Liver (tissue), 3 donors: ENCODE data around the gene TH.

Experiments used
- EGR1 ChIP-seq, 2 donors: IDR thresholded peaks; 2 replicates each; pipeline ENCODE4 v1.6.1; 2016 to 2018; ENCODE audit warnings: antibody characterized with exemption in 2 of 2, low read depth in 2 of 2
- GABPA ChIP-seq, 2 donors: IDR thresholded peaks in 1 of 2; conservative IDR thresholded peaks in 1 of 2; 2 replicates each; pipeline ENCODE4 v1.6.1; 2016; ENCODE audit warnings: antibody characterized with exemption in 2 of 2, mild to moderate bottlenecking in 1 of 2, moderate library complexity in 1 of 2
- HNF4G ChIP-seq: IDR thresholded peaks from 2 replicates; pipeline ENCODE4 v1.6.1; 2016; ENCODE audit warnings: antibody characterized with exemption
- JUND ChIP-seq, 2 donors: IDR thresholded peaks; 2 replicates each; pipeline ENCODE4 v1.6.1; 2016; ENCODE audit warnings: antibody characterized with exemption in 2 of 2
- MAX ChIP-seq: IDR thresholded peaks from 2 replicates; pipeline ENCODE4 v1.6.1; 2016; ENCODE audit warnings: antibody characterized with exemption
- RAD21 ChIP-seq, 2 donors: IDR thresholded peaks; 2 replicates each; pipeline ENCODE4 v1.6.1; 2016; ENCODE audit warnings: antibody characterized with exemption in 2 of 2, mild to moderate bottlenecking in 2 of 2
- RXRA ChIP-seq, 2 donors: IDR thresholded peaks; 2 replicates each; pipeline ENCODE4 v1.6.1; 2017 to 2018; ENCODE audit warnings: antibody characterized with exemption in 2 of 2, mild to moderate bottlenecking in 1 of 2
- SP1 ChIP-seq: IDR thresholded peaks from 2 replicates; pipeline ENCODE4 v1.6.1; 2018; ENCODE audit warnings: antibody characterized with exemption, mild to moderate bottlenecking
- TAF1 ChIP-seq: conservative IDR thresholded peaks from 2 replicates; pipeline ENCODE4 v1.6.1; 2016; ENCODE audit warnings: antibody characterized with exemption, mild to moderate bottlenecking
- YY1 ChIP-seq: IDR thresholded peaks from 2 replicates; pipeline ENCODE4 v1.6.1; 2016; ENCODE audit warnings: antibody characterized with exemption, mild to moderate bottlenecking
- TF ChIP-seq, protein P1 (sequence below): fragments of 150-350 bp; IDR thresholded peaks from 2 replicates; pipeline ENCODE4 v1.5.1; 2017; ENCODE audit warnings: improper control_type of control experiment, low read depth, low read length; ENCODE audit not compliant: missing input control
- TF ChIP-seq, protein P2 (sequence below): IDR thresholded peaks from 2 replicates; pipeline ENCODE4 v1.6.1; 2016; ENCODE audit warnings: antibody characterized with exemption
- TF ChIP-seq, protein P3 (sequence below): IDR thresholded peaks from 2 replicates; pipeline ENCODE4 v1.6.1; 2016; ENCODE audit warnings: antibody characterized with exemption, mild to moderate bottlenecking
- donor health status: healthy.
- donor health status: healthy.

- TF ChIP-seq, protein P1, sequence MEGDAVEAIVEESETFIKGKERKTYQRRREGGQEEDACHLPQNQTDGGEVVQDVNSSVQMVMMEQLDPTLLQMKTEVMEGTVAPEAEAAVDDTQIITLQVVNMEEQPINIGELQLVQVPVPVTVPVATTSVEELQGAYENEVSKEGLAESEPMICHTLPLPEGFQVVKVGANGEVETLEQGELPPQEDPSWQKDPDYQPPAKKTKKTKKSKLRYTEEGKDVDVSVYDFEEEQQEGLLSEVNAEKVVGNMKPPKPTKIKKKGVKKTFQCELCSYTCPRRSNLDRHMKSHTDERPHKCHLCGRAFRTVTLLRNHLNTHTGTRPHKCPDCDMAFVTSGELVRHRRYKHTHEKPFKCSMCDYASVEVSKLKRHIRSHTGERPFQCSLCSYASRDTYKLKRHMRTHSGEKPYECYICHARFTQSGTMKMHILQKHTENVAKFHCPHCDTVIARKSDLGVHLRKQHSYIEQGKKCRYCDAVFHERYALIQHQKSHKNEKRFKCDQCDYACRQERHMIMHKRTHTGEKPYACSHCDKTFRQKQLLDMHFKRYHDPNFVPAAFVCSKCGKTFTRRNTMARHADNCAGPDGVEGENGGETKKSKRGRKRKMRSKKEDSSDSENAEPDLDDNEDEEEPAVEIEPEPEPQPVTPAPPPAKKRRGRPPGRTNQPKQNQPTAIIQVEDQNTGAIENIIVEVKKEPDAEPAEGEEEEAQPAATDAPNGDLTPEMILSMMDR, result no peak
- TF ChIP-seq MAX (no peak), YY1 (no peak), RXRA (IDR thresholded peaks at IDR 0.05) (no peak), HNF4G (no peak), TAF1 (no peak), SP1 (no peak), GABPA (IDR thresholded peaks at IDR 0.05 in 1 of 2, conservative IDR thresholded peaks at IDR 0.05 in 1 of 2) (no peak), RAD21 (IDR thresholded peaks at IDR 0.05) (no peak), JUND (IDR thresholded peaks at IDR 0.05) (no peak), EGR1 (IDR thresholded peaks at IDR 0.05; ENCODE audit: low read depth in 2 of 2) (no peak)
- TF ChIP-seq, protein P2, sequence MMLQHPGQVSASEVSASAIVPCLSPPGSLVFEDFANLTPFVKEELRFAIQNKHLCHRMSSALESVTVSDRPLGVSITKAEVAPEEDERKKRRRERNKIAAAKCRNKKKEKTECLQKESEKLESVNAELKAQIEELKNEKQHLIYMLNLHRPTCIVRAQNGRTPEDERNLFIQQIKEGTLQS, result no peak
- TF ChIP-seq, protein P3, sequence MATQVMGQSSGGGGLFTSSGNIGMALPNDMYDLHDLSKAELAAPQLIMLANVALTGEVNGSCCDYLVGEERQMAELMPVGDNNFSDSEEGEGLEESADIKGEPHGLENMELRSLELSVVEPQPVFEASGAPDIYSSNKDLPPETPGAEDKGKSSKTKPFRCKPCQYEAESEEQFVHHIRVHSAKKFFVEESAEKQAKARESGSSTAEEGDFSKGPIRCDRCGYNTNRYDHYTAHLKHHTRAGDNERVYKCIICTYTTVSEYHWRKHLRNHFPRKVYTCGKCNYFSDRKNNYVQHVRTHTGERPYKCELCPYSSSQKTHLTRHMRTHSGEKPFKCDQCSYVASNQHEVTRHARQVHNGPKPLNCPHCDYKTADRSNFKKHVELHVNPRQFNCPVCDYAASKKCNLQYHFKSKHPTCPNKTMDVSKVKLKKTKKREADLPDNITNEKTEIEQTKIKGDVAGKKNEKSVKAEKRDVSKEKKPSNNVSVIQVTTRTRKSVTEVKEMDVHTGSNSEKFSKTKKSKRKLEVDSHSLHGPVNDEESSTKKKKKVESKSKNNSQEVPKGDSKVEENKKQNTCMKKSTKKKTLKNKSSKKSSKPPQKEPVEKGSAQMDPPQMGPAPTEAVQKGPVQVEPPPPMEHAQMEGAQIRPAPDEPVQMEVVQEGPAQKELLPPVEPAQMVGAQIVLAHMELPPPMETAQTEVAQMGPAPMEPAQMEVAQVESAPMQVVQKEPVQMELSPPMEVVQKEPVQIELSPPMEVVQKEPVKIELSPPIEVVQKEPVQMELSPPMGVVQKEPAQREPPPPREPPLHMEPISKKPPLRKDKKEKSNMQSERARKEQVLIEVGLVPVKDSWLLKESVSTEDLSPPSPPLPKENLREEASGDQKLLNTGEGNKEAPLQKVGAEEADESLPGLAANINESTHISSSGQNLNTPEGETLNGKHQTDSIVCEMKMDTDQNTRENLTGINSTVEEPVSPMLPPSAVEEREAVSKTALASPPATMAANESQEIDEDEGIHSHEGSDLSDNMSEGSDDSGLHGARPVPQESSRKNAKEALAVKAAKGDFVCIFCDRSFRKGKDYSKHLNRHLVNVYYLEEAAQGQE, result no peak
Measured at GRCh38 chr11:2213384-2213842, 41.8 kb upstream of the TH start.
